SU-DHL-6 (cell line): Measurements from ENCODE around the gene SLC1A1.

Experiments
- EZH2phosphoT487 ChIP-seq: fragments of 200-600 bp; sonication (generic), shearing (Covaris generic); conservative IDR thresholded peaks from 2 replicates; pipeline ENCODE4 v1.6.1; 2018; ENCODE audit warnings: mild to moderate bottlenecking, antibody characterized with exemption, low read length, moderate library complexity, mixed read lengths
- TF ChIP-seq, protein P1 (sequence below): fragments of 200-600 bp; sonication (generic); IDR thresholded peaks from one replicate; pipeline ENCODE4 v1.5.1; 2017; ENCODE audit warnings: antibody characterized with exemption, mild to moderate bottlenecking, low read length, moderate library complexity; ENCODE audit not compliant: insufficient read depth, poor library complexity, severe bottlenecking

DNA sequence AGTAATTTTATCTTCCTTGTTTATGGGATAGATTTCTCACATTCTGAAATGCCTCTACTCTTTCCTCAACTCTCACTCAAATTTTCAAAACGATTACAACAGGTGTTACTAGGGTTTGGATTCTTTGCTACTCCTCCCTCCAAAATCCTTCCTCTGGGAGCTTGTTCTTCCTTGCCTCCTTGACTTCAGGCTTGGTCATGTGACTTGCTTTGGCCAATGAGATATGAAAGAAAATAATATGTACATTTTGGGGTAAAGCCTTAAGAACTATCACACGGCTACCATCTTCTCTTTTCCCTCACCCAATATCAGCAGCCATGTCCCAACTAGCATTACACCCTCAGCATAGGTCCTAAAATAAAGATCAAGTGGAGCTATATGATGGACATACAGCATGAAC is 28.8 kb upstream of the SLC1A1 start:
- TF ChIP-seq, protein P1, sequence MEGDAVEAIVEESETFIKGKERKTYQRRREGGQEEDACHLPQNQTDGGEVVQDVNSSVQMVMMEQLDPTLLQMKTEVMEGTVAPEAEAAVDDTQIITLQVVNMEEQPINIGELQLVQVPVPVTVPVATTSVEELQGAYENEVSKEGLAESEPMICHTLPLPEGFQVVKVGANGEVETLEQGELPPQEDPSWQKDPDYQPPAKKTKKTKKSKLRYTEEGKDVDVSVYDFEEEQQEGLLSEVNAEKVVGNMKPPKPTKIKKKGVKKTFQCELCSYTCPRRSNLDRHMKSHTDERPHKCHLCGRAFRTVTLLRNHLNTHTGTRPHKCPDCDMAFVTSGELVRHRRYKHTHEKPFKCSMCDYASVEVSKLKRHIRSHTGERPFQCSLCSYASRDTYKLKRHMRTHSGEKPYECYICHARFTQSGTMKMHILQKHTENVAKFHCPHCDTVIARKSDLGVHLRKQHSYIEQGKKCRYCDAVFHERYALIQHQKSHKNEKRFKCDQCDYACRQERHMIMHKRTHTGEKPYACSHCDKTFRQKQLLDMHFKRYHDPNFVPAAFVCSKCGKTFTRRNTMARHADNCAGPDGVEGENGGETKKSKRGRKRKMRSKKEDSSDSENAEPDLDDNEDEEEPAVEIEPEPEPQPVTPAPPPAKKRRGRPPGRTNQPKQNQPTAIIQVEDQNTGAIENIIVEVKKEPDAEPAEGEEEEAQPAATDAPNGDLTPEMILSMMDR = no peak
- TF ChIP-seq EZH2phosphoT487 = no peak
